GM18951 (cell line): Measurements from ENCODE around the gene ANKRD16.

Source experiments
- POLR2A ChIP-seq: IDR thresholded peaks from 4 replicates; pipeline ENCODE4 v1.6.1; 2011; ENCODE audit warnings: mild to moderate bottlenecking; ENCODE audit not compliant: insufficient read length, insufficient read depth; ENCODE audit errors: extremely low read depth
- in situ Hi-C: fragments of 300-500 bp; cut with MboI; formaldehyde crosslinking; loops from one replicate; pipeline ENCODE4 v1.12.0; 2022; ENCODE audit warnings: low sequenced_read_pairs, mixed read lengths, inconsistent platforms; ENCODE audit not compliant: unreplicated experiment

ANKRD16 gene

DNA sequence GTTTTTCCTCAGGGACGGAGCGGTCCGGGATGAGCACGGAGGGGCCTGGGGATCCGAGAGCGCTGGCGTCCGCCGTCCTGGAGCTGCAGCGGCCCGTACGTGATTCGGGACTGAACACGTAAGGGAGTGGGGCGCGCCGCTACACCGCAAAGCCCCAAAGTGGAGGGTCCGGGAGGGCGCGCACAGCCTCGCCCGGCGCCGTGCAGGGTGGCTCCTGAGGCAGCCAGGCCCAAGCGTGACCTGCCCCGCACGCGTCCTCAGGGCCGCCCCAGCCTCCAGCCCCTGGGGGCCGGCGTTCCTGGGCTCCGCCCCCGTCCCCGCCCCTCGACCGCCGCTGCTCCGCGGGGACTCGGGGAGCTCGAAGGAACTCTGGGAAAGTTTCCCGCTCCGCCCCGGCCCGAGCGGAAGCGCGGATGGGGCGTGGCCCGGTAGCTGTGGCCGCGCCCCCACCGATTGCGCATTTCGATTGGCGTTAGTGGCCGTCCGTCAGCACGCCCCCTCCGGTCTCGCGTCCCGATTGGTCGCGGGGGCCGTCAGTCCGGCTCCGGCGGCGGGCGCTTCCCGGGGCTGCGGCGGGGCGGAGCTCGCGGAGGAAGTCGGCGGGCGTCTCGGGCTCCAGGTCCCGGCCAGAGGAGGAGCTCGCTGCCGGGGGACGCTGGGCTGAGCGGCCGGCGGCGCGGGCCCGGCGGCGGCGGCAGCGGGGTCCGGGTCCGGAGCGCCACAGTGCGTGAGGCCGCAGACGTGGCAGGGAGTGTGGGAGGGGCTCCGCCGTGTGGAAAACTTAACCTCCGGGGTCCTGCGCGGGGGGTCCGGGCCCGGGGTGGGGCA lies at the start of gene ANKRD16, which contains the start of gene FBH1:
Gene ANKRD16, minus strand, starts transcription at position 270 of the 828 bp plus-strand sequence. CDS start 539 bp downstream, outside the sequence.
Gene FBH1, plus strand, starts transcription at position 620 of the 828 bp plus-strand sequence. Its CDS starts 103 bp downstream, at position 723.
- in situ Hi-C loops, result loop anchor here (25.0 kb wide), 1 partner anchor 453 kb away; no protein-coding TSS in a partner anchor

DNA sequence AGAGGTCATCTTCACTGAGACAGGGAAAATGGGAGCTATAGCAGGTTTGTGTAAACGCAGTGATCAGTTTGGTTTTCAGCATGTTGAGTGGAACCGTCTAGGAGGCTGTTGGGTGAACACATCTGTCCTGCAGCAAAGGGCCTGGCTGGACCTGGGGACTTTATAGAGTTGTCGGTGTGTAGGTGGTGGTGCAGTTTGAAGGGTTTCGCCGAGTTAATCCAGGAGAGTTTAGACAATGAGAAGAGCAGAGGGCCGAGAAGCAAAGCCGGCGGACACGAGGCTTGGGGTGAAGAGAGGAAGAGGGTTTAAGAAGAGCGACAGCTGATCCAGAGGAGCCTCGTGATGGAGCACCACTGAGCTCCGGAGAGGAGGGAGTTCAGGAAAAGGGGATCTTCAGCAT lies 48.6 kb upstream of the ANKRD16 start:
- no peak for TF ChIP-seq POLR2A
- in situ Hi-C loops, result no loop called here

More for the DNA sequence above, at the start of gene ANKRD16, which contains the start of gene FBH1:
- peak; percentile 86 for TF ChIP-seq POLR2A

DNA sequence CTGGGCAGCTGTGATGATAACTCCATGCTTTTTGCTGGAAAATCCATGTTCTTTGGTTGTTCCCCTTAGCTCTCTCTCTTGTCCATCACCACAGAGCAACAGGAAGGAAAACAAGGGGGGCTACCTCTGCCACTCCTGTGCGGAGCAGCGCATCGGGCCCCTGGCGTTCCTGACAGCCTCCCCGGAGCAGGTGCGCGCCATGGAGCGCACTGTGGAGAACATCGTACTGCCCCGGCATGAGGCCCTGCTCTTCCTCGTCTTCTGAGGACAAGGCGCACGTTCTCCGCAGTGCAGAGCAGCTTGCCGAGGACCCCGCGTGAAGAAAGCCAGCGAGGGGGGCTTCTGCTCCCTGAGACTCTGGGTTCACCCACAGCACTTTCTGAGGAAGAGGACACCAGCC lies 47.3 kb upstream of the ANKRD16 start:
- in situ Hi-C loops, result no loop called here
- no peak for TF ChIP-seq POLR2A

DNA sequence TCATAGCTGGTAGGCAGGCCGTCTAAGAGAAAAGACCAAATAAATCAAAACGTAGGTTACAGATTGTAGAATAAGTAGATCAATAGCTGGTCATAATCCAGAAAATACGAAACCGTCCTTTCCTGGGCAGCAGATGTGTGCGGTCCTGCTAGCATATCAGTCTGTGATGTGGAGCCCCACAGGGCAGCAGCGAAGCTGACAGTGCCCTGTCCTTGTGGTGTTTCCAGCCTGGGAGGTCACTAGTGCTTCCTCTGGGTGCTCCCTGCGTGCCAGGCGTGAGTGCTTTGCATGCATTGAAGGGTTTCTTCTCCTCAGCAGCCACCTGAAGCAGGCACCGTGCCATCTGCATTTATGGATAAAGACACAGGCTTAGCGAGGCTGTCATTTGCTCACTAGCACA lies 45.9 kb upstream of the ANKRD16 start:
- in situ Hi-C loops, result no loop called here
- no peak for TF ChIP-seq POLR2A

DNA sequence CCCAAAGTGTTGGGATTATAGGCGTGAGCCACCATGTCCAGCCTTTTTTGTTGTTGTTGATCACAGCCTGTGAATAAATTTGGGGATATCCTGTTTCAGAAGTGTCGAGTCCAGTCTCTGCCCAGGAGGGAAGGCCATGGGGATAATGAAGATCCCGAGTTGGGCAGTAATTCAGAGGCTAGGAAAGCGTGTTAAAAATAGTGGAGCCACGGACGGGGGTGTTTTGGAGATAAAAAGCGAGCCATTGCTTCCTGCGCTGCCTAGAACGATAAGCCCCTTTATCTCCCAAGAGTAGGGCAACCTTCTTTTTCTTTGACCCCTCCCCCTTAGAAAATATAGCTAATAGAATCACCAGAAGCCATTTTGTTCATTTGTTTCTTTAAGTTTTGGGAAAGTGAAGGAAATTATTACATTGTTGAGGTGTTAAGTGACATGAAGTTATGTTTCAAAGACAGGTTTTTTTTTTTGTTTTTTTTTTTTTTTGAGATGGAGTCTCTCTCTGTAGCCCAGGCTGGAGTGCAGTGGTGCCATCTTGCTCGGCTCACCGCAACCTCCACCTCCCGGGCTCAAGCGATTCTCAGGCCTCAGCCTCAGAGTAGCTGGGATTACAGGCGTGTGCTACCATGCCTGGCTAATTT lies 44.3 kb upstream of the ANKRD16 start:
- in situ Hi-C loops, result no loop called here
- TF ChIP-seq POLR2A, result no peak

DNA sequence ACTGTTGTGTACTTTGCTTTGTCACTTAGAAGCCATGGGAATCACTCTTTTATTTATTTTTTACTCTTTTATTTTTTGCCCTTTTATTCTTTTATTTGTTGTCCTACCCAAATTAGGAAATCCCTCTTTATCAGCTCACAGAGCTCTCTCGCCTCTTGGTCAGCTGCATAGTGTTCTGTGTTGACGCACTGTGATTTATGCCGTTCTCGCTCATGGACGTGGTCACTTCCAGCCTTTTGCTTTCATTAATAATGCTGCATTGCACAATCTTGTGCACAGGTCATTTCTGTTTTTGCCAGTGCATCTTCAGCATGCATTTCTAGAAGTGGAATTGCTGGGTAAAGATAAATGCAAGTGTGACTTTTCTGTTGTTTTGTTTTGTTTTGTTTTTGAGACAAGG lies 42.7 kb upstream of the ANKRD16 start:
- in situ Hi-C loops, result no loop called here
- no peak for TF ChIP-seq POLR2A

DNA sequence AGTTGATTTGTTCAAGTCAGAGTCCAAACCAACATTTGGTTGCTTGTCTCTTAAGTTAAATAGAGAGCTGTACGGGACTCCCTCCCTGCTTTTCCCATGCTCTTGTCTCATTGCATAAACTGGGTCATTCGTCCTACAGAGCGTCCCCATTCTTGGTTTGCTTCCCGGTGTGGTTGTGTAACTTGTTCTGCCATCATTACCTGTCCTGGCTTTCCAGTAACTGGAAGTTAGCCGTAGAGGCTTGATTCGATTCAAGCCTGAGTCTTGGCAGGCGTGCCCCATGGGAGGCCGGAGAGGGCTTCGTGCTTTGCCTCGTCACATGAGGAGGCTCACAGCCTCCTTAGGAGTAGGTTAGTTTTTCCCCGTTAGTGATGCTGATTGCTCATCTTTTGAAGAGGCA lies 40.6 kb upstream of the ANKRD16 start:
- in situ Hi-C loops, result no loop called here
- no peak for TF ChIP-seq POLR2A

DNA sequence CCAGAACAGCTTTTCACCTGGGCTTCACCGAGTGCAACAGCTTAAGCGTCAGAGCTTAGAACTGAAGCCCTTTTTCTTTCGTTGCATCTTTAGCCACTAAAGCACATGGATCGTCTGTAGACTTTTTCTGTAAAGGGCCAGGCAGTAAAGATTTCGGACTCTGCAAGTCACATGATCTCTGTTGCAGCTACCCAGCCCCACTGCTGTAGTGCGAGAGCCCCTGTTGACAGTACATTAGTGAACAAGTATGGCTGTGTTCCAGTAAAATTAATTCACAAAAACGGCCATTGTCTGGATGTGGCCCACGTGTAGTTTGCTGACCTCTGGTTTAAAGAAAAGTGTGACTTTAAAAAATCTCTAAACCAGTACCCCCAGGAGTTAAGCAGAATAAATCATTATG lies 39.7 kb upstream of the ANKRD16 start:
- in situ Hi-C loops, result no loop called here

DNA sequence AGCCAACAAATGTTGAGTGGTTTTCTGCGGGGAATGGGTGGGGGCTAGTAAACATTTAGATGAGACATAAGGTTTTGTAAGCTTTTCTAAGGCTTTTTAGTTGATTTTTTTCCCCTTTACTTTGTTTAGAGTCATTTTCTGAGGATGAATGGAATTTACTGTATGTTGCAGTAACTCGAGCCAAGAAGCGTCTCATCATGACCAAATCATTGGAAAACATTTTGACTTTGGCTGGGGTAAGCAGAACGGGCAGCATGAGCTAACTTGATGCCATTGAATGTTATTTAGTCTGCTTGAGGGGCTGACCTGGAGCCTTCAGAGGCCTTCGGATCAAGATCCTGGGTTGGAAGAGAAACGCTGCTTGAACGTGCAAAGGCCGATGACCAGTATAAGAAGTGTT lies 37.6 kb upstream of the ANKRD16 start:
- TF ChIP-seq POLR2A, result no peak
- in situ Hi-C loops, result no loop called here

More for the DNA sequence above, 39.7 kb upstream of the ANKRD16 start:
- no peak for TF ChIP-seq POLR2A

DNA sequence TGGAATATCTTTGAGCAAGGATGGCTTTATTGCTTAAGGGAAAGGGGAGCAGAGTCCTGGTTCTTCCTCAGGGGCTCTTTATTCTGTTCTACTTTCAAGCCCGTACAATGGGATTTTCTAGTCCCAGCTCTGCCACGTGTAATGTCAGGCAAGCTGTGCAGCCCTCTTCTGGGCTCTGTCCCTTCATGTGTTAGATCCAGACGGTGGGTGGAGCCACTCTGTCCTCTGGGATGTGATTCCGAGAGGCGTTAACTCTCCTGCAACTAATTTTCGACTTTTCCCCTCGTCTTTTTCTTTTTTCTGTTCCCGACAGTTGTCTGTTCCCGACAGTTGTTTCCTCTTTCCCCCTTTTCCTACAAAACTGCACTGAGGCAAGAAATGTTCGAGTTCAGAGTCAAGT lies 35.2 kb upstream of the ANKRD16 start:
- in situ Hi-C loops, result no loop called here

DNA sequence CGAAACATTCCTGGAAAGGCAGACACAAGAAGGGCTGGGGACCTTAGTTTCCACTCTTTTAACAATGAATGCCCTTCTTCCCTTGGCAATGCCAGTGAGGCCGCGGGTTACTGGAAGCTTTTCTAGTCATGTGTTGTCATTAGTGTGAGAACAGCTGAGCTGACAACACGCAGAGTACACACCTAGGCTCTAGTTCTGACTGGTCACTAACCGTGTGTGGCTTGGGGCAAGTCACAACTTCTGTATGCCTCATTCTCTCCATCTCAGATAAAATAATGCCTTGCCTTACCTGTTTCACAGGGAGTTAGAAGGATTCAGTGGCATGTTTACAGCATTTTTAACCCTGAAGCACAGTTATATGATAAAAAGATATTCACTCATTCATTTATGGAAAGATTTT lies 32.1 kb upstream of the ANKRD16 start:
- in situ Hi-C loops, result no loop called here
- TF ChIP-seq POLR2A, result no peak

More for the DNA sequence above, 35.2 kb upstream of the ANKRD16 start:
- no peak for TF ChIP-seq POLR2A

DNA sequence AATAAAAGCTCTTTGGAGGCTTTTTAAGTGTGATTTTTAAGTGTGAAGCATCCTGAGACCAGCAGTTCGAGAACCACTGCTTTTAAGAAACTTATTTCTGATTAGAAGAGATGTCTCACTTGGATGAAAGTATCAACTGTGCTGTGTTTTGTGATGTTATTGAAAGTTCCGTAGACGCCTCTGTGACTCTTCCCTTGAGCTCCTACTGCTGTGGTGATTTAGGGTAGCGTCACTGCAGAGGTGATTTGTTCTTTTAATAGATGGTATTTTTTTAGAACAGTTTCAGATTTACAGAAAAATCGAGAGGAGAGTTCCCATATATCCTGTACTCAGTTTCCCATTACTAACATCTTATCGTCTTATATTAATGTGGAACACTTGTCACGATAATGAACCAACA lies 29.9 kb upstream of the ANKRD16 start:
- in situ Hi-C loops, result no loop called here
- no peak for TF ChIP-seq POLR2A

DNA sequence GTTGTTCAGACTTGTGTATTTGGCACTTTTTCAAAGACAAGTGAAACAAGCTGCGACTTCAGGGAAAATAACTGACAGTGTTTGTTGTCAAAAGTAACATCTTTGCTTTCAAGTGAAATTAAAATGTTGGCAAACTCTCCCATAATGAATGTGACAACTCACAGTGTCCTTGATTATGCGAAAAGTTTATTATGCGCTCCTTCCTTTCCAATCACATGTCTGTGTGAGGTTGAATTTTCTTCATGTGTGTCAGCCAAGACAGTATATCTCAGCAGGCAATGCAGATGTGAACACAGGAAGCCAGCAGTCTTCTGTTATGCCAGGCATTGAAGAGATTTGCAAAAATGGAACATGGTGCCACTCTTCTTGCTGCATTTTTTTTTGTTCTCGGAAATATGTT lies 29.1 kb upstream of the ANKRD16 start:
- in situ Hi-C loops, result no loop called here
- no peak for TF ChIP-seq POLR2A

DNA sequence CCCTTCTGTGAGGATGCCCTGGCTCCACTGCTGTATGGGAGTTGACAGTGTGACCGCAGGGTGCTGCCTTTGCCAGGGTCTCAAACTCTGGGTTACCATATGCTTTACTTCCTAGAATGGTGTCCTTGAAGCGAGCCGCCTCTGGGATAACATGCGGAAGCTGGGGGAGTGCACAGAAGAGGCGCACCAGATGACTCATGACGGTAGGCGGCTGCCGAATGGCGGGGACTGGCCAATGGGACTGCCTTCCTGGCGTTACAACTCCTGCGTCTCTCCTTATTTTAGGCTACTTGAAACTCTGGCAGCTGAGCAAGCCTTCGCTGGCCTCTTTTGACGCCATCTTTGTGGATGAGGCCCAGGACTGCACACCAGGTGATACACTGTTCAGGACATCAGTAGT lies 27.6 kb upstream of the ANKRD16 start:
- no peak for TF ChIP-seq POLR2A
- in situ Hi-C loops, result no loop called here

DNA sequence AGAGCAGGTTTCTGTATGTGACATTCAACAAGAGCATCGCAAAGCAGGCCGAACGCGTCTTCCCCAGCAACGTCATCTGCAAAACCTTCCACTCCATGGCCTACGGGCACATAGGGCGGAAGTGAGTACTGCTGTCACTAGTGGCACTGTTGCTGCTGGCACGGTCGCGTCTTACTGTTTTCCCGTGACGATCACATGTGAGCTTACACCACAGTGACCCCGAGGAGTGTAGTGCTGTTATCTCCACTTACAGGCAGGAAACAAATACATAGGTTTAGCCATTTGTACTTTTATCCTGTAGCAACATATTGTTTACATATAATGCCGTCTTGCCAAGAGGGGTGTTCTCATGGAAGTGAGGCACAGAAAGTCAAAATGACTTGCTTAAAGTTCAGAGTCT lies 25.8 kb upstream of the ANKRD16 start:
- in situ Hi-C loops, result no loop called here
- TF ChIP-seq POLR2A, result no peak
